GM18858 (cell line): ENCODE data around the gene GGTLC1.
"Not testable (repeated sequence)": the region's sequence is repeated elsewhere in the genome, so short reads cannot be mapped to it uniquely, and the experiment has no call there.

ENCODE experiments used
- ATAC-seq: cut with Tn5 transposase; IDR thresholded peaks from one replicate; pipeline ENCODE4 v1.9.1; 2021; ENCODE audit not compliant: unreplicated experiment

Gene GGTLC1

DNA sequence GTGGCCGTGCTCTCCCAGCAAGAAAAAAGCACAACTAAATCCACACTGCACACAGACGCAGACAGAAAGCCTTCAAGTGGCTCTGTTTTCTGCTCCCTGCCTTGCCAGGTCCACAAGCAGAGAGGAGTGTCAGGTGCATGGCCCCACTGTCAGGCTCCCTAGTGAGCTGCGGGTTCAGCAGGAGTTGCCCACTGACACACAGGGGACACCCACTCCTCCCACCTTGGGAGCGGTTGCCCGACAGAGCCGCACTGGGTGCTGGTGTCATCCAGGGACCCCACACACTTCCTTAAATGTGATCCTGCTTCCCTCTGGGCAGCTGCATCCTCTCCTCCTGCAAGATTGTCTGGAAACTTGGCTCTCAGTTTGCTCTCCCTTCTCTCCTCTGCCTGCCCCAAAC lies 6.7 kb upstream of the GGTLC1 start:
- not testable (repeated sequence) for ATAC-seq

DNA sequence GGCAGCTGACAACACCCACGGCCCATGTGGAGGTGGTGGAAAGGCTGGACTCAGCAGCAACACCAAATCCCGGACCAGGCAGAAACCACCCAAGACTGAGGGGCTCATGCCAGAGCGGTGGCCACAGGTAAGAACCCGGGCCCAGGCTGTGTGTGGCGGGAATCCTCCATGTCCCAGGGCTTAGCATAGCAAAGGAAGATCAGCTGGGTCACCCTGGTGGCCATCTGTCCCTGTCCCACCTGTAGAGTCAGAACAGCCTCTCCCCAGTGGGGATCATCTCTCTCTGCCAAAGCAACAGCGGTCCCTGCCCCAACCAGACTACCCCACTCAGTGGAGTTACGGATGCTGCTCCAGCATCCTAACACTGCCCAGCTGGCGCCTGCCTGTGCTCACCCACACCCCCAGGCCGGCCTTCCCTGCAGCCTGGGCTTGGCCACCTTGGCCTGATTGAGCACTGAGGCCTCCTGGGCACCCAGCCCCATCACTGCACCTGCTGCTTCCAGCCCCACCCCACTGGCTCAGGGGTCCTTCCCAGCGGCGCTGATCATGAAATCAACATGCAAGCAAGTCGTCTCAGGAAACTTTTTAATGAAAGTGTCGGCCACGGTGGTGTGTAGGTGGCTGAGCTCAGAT lies 5.5 kb upstream of the GGTLC1 start:
- ATAC-seq: not testable (repeated sequence)

DNA sequence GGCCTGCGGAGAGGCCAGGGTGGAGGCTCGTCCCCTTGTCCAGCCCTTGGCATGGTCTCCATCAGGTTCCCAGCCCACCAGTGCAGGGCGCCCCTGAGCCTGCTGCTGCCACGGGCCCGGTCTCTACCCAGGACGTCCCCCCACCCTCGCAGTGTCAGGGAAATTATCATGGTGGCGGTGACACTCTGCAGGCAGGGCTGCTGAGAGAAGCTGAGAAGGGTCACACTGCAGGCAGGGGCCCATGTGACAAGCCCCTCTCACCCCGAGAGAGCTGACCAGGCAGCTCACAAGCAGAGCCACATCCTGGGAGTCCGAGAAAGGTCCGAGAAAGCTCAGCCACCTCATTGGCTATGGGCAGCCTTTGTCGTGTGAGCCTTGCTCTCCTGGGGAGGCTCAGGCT lies 4.9 kb upstream of the GGTLC1 start:
- not testable (repeated sequence) for ATAC-seq

DNA sequence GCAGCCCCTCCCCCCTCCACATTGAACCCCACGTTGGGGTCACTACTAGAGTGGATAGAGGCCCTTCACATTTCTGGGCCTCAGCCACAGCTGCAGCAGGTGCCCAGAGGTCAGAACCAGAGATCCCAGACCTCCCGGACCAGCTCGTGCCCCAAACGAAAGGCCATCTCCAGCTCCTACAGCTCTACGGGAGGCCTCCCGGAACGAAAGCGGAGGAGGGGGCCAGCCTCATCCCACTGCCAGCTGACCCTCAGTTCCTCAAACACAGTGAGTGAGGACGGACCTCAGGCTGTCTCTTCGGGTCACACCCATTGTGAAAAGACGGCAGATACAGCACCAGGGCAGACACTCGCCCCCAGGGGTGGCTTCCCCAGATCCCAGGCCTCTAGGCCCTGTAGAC lies 1.7 kb upstream of the GGTLC1 start:
- ATAC-seq: not testable (repeated sequence)

DNA sequence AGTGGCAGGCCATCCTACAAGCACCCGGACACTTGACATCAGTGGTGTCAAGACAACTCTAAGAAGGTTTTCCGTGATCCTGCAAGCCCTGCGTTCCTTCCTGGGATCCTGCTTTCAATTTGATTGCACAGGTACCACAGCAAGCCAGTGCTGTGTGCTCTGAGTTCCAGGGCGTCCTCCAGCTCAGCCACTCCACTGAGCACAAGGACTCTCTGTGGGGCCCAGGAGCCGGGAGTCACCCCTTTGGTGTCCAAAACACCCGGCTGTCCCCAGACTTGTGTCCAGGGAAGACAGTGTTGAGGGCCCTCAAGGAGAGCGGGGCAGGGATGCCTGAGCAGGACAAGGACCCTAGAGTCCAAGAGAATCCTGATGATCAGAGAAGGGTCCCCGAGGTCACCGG lies 387 bp upstream of the GGTLC1 start:
- ATAC-seq: not testable (repeated sequence)

DNA sequence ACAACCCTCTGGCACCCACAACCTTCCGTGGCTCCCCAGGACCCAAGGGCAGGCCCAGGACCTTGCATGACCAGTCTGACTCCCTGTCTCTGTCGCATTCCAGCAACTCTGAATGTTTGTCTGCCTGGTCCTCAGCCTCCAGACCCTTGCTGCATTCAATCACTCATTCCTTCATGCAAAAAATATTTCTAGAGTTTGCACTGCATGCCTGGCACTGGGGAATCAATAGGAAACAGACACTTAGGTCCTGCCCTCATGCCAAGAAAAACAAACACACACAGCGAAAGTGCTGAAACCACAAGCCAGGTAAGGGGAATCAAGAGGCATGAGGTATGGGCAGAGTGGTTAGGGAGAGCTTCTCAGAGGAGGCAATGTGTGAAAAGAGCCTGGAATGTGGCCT lies 1.9 kb downstream of the GGTLC1 start:
- not testable (repeated sequence) for ATAC-seq

DNA sequence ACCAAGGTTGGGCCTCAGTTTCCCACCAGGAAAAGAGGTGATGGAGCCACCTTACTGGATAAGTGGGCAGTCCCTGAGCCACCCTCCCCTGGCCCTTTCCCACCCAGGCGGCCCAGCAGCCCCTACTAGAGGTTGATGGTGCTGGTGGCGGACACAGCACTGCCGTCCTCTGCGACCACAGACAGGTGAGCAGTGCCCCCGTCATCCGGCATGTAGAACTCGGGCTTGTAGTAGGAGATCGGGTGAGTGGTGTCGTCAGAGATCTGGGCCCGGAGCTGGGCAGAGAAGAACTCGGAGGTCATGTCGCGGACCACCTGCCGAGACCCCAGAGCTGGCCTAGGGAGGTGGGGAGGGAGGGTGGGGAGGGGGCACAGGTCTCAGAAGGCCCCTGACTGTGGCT lies 2.3 kb downstream of the GGTLC1 start:
- not testable (repeated sequence) for ATAC-seq

DNA sequence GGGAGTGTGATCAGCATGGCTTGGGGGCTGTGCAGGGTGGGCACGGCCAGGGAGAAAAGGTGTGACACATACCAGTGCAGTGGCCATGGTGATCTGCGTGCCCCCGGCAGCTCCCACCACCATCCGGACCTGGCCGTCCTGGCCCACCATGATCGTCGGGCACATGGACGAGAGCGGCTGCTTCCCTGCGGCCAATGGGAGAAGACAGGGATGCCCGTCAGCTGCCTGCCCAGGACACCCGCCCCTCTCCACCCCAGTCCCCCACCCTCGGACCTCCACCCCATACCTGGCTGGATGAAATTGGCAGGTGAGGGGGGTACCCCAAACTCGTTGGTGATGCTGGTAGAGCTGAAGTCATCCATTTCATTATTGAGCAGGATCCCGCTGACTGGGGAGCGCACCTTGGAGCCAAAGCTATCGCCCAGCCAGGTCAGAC lies 2.8 kb downstream of the GGTLC1 start:
- not testable (repeated sequence) for ATAC-seq

DNA sequence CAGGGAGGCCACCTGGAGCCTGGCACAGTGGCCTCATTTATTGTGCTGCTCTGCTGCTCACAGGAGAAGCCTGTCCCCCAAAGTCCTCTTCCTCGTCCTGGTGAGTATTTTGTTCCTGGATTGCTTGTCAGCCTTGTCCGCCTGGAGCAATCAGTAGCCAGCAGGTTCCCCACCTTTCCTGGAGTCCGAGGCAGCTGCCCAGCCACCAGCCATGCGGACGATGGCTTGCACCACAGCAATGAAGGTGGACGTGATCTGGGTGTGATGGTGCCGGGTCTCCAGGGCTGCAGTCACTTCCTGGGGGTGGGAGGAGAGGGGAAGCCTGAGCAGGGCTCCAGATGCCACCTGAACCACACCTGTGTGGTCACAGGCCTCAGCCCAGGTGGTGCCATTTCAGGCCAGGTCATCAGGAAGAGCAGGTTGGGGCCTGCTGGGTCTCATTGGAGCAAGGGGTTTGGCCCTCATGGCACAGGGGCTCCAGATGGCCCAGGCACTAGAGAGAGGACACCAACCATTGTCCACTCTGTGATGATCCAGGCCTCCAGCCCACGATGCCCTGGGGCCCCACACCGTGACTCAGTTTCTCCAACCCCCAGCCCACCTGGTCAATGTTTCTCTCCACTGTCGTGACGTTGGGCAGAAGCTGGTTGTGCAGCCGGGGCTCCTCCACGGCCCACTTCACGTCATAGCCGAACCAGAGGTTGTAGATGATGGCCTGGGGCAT lies 3.4 kb downstream of the GGTLC1 start:
- not testable (repeated sequence) for ATAC-seq

DNA sequence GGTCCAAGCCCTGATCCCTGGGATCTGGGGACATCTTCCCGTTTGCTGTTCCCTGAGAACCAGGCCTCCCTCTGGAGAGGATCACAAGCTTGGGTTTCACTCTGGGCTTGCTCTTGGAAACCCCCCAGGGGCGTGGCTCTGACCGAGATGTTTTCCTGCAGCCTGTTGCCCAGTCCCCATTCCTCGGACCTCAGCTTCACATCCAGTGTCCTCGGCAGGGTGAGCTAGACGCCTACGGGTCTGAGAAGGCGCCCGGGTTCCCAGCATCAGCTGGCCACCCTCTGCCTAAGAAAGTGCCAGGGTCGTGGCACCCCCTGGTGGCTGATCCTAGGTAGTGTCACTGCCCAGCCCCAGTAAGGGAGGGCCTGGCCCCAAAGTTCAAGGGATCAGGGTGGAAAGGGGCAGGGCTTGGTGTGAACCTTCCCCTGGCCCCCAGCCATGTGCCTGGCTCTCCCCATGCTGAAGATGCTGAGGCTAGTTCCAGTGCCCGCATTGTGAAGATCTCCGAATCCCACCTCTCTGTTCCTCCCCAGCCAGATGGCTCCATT lies 4.0 kb downstream of the GGTLC1 start:
- ATAC-seq: not testable (repeated sequence)

DNA sequence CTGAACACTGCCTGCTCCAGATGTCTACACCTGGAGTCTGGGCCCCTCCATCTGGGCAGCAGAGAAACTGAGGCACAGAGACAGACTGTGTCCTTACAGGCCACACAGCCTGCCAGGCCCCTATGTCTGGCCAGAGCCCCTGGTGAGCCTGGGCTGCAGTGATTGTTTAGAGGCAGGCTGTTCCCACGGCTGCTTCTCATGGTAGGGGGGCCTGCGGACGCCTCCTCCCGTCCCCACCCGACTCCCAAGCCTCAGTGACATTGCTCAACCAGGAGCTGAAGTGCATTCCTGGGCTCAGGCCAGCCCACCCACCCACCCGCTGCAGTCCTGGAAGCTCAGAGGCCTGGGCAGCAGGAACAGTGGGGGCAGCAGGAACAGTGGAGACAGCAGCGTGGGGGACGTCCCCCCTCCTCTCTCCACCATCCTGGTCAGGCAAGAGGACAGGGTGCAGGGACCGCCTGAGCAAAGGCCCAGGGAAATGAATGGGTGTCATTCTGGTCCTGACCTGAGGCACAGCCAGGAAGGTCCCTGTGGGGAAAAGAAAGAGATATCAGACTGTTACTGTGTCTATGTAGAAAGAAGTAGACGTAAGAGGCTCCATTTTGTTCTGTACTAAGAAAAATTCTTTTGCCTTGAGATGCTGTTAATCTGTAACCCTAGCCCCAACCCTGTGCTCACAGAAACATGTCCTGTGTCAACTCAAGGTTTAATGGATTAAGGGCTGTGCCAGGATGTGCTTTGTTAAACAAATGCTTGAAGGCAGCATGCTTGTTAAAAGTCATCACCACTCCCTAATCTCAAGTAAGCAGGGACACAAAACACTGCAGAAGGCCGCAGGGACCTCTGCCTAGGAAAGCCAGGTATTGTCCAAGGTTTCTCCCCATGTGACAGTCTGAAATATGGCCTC lies 6.2 kb downstream of the GGTLC1 start:
- not testable (repeated sequence) for ATAC-seq

DNA sequence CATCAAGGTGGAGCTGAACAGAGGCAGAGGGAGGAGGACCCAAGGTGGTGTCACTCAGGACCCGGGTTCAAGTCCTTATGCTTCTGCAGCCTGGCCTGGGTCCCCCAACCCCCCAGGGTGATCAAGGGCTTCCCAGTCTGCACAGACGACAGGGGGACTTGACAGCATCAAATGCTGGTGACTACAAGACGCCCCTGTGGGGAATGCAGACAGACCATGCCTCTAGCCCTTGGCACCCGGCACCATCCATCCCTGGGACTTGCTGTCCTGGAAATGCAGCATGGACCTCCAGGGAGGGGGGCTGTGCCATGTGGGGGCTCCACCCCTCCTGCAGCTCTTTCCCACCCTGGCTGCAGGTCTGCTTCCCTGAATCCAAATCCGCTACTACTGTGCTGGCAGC lies 7.1 kb downstream of the GGTLC1 start:
- not testable (repeated sequence) for ATAC-seq

DNA sequence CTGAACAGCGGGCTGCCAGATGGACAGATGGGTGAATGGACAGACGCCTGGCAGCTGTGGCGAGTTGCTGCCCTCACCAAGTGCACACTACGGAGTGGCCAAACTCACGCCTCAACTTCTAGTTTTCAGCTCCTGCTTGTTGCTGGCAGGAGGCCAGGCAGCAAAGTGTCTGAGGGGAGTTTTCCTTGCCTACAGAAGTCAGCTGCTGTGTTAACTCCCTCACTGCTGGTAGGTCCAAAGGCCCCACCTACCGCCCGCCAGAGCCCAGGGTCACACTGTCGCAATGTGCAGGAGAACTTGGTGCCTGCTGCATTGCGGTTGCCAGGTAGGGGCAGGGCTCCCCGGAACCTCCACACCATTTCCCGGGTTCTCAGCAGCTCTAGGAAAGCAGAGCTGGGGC lies 7.6 kb downstream of the GGTLC1 start:
- ATAC-seq: not testable (repeated sequence)

DNA sequence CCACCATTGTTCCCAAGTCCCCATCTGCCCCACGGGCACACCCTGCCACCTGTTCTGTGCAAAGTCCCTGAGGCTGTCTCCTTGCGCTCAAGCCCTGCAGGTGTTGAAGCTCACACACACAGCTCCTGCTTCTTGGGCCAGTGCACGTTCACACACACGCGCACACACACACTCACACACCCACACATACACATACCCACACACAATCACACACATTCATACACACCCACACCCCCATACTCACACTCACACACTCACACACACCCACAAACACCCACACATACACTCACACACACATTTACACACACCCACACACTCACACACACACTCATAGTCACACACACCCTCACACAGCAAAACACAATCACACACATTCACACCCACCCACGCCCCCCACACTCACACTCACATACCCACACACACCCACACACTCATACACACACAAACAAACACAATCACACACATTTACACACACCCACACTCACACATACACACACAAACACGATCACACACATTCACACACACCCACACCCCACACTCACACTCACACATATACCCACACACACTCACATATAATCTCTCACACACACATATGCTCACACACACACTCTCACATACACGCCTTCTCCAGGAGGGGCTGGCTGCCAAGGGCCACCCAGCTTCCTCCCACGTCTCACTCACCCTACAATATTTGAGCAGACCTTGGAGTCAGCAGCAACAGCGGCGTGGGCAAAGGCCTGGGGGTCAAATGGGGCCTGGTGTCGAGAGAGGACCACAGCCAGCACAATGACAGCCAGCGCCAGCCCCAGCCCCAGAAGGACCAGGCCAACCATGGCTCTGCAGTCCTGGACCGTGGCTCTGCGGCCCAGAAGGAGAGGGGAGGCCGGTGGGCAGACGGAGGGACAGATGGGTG lies 8.4 kb downstream of the GGTLC1 start:
- ATAC-seq: not testable (repeated sequence)

DNA sequence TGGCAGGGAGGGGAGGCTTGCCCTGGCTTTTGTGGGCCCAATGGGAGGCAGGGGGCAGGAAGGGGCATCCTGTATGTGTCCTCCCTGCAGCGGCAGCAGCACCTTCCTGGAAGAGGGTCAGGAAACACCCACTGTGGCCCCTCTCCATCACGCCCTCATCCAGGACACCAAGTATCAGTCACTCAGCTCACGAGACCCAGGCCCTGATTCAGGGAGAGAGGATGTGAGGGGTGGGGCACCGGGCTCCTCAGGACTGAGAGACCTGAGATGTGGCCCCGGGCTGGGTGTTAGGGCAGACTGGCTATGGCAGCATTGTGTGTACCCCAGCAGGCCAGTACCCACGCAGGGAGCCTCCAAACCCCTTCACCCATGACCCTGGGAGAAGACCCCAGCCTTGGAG lies 9.2 kb downstream of the GGTLC1 start:
- not testable (repeated sequence) for ATAC-seq

DNA sequence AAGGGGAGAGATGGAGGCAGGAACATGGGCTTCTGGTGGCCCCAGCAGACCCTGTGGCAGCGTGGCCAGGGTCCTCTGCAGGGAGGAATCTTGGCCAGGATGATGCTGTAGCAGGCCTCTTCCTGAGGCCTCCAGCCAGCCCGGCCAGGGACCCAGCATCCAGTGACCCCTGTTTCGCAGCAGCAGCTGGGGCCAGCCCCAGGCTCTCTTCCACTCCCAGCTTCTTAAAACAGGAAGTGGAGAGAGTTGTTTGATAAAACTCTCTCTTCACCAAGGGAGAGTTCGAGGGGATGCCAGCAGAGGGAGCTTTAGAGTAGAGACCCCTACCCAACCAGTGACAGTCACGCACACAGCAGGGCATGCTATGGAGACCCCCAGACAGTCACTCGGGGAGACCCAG lies 10.1 kb downstream of the GGTLC1 start:
- not testable (repeated sequence) for ATAC-seq

DNA sequence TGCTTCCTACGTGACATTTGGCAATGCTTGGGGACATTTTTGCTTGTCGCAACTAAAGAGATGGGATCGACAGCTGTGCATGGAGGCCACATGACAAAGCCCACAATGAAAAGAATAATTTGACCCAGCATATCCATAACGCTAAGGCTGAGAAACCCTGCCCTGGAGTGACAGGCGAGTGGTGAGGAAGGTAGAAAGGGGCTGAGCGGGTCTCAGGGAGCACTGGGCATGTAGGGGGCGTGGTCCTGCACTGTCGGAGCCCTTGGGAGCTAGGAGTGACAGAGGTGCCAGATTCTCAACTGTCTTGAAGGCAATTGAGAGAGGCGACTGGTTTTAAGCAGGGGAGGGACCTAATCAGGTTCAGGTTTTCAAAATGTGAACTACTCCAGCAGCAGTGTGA lies 13.6 kb downstream of the GGTLC1 start:
- ATAC-seq: no peak

DNA sequence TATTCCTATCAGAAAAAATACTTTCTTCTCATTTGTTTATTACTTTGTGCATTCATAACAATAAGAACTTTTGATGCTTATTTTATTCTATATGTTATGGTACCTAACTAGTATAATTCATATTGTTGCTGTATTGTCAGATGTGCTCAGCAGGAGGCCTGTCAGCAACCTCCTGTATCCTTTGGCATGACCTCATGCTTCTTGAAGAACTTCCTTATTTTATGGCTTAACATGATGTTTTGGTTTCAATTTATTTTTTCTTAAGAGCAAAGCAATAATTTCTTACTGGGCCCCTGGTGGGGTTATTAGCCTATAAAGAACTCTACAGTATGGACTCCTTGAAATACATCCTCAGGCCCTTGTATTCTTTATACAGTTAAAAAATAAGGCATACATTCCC lies 17.3 kb downstream of the GGTLC1 start:
- no peak for ATAC-seq

DNA sequence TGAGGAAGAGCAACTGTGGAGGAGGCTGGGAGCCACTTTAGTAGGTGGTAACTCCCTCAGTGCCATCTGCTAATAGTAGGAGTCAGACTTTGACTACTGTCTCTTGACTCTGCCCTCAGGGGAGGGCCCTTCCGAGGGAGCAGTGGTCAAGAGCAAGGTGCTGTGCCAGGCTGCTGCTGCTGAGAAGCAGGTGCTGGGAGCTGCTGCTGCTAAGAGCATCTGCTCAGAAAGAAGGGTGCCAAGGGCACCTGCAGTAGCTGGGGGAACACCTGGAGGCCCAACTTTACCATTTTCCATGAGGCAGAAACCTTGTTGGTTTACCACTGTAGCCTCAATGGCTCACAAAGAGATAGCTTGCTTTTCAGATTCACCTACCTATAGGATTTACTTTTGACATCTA lies 18.5 kb downstream of the GGTLC1 start:
- no peak for ATAC-seq

DNA sequence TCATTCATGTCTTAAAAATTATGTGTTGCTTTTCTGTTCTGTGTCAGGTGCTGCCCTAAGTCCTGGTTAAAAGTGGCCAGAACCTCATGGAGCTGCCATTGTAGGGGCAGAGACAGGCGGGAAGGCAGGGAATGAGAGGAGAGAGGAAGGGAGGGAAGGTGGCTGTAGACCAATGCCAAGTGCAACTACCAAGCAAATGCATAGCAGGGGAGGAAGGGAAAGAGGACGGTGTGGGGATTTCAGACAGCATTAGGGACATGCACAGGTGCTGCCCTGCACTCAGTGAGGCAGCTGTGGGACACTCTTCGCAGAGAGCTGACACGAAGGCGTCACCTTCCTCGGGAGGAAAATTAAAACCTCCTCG lies 21.0 kb downstream of the GGTLC1 start:
- no peak for ATAC-seq
